Hematopoietic multipotent progenitor cell treated with erythropoietin and hydrocortisone succinate and interleukin-3 and kit ligand, for 15 days (in vitro differentiated cells): ENCODE data around the gene SLC5A2.
"Not testable (repeated sequence)": the region's sequence is repeated elsewhere in the genome, so short reads cannot be mapped to it uniquely, and the experiment has no call there.

Experiments
- DNase-seq: peaks from one replicate; pipeline ENCODE4 v3.0.0-alpha.2; 2015; ENCODE audit warnings: low spot score

SLC5A2 gene

GRCh38 chr16:31475946-31476302 lies 7.0 kb upstream of the SLC5A2 start:
- peak; percentile 58 for DNase-seq

GRCh38 chr16:31476303-31477219 lies 6.4 kb upstream of the SLC5A2 start:
- DNase-seq = peak; percentile 89

GRCh38 chr16:31477220-31478216 lies 5.4 kb upstream of the SLC5A2 start:
- peak; percentile 45 for DNase-seq

GRCh38 chr16:31478956-31479355 lies 4.0 kb upstream of the SLC5A2 start:
- no peak for DNase-seq

- DNase-seq = no peak
Measured at GRCh38 chr16:31479751-31480150, 3.2 kb upstream of the SLC5A2 start.

- peak; percentile 34 for DNase-seq
Measured at GRCh38 chr16:31480851-31481536, 1.9 kb upstream of the SLC5A2 start.

- not testable (repeated sequence) for DNase-seq
Measured at GRCh38 chr16:31484048-31484447, 1.1 kb downstream of the SLC5A2 start.

- DNase-seq = no peak
Measured at GRCh38 chr16:31484491-31485171, 1.7 kb downstream of the SLC5A2 start.

- DNase-seq = no peak
Measured at GRCh38 chr16:31485571-31485970, 2.6 kb downstream of the SLC5A2 start.

- no peak for DNase-seq
Measured at GRCh38 chr16:31486045-31486444, 3.1 kb downstream of the SLC5A2 start.

GRCh38 chr16:31487071-31487719 lies 4.3 kb downstream of the SLC5A2 start:
- no peak for DNase-seq

- peak; percentile 56 for DNase-seq
Measured at GRCh38 chr16:31487720-31488467, 5.0 kb downstream of the SLC5A2 start.

GRCh38 chr16:31488468-31489297 lies 5.8 kb downstream of the SLC5A2 start:
- no peak for DNase-seq

GRCh38 chr16:31489298-31489564 lies 6.3 kb downstream of the SLC5A2 start:
- no peak for DNase-seq

GRCh38 chr16:31489616-31490584 lies 7.0 kb downstream of the SLC5A2 start:
- DNase-seq = no peak

- DNase-seq = no peak
Measured at GRCh38 chr16:31491778-31492418, 9.0 kb downstream of the SLC5A2 start.

GRCh38 chr16:31493506-31494125 lies 10.7 kb downstream of the SLC5A2 start:
- DNase-seq = no peak
